Stimulated activated CD4-positive, alpha-beta T cell treated with anti-CD3 and anti-CD28 coated beads, TNF-alpha, amount 100 ng/mL, for 24 hours (primary cell): Measurements from ENCODE around the gene C9orf78.
"Not testable (repeated sequence)": the region's sequence is repeated elsewhere in the genome, so short reads cannot be mapped to it uniquely, and the experiment has no call there.

ENCODE experiments used
- DNase-seq, 3 experiments: peaks; one replicate each; pipeline ENCODE4 v3.0.0-alpha.2; 2020; ENCODE audit warnings: low read depth in 3 of 3

C9orf78 gene

GRCh38 chr9:129812385-129812784 lies 22.7 kb downstream of the C9orf78 start:
- no peak for DNase-seq

GRCh38 chr9:129811967-129812363 lies 23.1 kb downstream of the C9orf78 start:
- DNase-seq: no peak

DNA sequence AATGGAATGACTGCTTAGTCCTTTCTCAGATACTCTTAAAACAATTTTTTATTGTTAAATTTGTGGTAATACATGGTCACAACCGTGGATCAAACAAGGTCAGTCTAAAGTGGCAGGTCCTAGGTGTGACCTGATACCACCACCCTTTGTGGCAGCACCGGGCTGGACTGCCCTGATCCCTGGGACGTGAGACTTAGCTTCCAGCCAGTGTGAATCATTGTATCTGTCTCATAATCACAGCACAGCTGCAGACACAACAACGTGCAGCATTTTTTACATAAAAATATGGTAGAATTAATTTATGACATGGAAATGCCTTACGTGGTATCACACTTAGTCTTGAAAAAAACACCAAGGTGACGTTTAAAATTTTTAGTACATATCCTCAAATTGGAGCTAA lies 24.3 kb downstream of the C9orf78 start:
- DNase-seq: no peak

- DNase-seq: no peak
Observed at GRCh38 chr9:129810116-129810515, 25.0 kb downstream of the C9orf78 start.

- no peak for DNase-seq
Observed at GRCh38 chr9:129809346-129809745, 25.7 kb downstream of the C9orf78 start.

DNA sequence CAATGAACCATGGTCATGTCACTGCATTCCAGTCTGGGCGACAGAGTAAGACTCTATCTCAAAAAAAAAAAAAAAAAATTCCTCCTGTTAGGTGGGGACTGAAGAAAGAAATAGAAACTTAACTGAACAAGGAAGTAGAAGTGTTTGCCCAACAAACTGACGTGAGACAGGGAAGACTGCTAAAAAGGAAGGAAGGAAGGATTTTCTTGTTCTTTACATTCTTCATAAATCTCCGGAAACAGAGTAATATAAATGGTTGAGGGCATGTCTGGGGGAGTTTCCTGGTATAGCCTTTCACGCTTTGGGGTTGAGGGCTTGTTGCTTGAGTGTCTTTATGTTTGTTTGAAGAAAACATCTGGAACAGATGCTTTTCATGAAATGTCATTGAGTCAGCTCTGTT lies 29.0 kb downstream of the C9orf78 start:
- no peak for DNase-seq

- no peak for DNase-seq
Observed at GRCh38 chr9:129803676-129804060, 31.4 kb downstream of the C9orf78 start.

DNA sequence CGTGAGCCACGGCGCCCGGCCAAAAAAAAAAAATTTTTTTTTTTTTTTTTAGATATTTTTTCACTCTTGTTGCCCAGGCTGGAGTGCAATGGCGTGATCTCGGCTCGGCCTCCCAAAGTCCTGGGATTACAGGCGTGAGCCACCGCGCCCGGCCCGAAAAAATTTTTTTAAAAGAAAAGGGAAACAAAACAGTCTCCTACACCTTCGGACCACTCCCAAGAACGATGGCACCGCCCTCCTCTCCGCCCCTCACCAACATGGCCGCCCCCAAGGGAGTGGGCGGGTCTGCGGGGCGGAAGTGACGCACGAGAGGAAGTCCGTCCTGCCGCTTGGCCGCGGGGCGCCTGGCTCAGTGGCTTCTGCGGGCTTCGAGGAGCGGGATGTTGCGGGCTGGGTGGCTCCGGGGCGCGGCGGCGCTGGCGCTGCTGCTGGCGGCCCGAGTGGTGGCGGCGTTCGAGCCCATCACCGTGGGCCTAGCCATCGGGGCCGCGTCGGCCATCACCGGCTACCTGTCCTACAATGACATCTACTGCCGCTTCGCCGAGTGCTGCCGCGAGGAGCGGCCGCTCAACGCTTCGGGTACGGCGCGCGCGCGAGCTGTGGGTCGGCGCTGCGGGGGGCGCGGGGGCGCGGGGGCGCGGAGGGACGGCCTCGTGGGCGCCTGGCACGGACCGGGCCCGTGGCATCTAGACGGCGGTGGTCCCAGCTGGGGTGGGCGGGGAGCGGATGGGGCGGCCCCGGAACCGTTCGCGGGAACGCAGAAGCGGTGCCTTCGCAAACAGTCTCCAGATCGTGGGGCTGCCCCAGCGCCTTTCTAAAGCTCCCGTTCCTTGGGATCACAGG lies 32.0 kb downstream of the C9orf78 start, which contains the start of gene TOR1B:
TSS of gene TOR1B (plus strand) at position 352 of the 843 bp plus-strand sequence. CDS start at position 381, 29 bp downstream.
- DNase-seq: peak; percentile 86 to 93 (median 91)

DNA sequence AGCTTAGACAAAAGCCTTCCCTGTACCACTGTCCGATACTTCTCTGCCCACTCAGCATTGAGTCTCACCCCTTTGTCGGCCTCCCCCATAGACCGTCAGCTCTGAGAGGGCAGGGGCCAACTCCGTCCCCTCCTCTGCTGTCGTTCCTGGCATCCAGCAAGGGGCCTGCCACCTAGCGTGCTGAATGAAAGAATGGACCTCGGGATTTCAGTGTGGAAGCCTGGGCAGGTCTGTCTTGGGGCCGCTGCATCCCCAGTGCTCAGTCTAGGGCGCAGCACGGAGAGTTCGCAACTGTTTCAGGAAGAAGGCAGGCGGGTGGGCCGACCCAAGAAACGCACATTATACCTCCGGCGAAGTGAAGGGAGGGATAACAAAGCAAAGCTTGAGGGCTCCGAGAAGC lies 33.6 kb downstream of the C9orf78 start:
- DNase-seq: no peak

DNA sequence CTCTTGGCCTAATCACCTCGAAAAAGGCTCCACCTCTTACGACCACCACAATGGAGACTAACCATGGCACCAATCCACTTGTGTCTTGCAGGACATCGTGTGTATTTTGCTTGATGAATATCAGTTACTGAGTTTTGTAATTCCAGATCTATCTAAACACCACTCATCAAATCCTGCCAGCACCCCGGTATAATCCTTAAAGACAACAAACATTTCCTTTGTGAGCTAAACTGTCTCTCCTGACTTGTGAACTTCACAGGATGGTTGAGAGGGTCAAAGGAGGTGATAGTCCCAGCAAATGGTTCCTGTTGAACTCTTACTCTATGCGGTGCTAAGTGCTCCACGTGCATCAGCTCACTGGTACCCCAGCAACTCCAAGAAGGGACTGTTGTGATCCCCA lies 36.1 kb downstream of the C9orf78 start:
- no peak for DNase-seq

- DNase-seq: not testable (repeated sequence)
Observed at GRCh38 chr9:129796029-129796428, 39.0 kb downstream of the C9orf78 start.

GRCh38 chr9:129794549-129794948 lies 40.5 kb downstream of the C9orf78 start:
- DNase-seq: no peak

DNA sequence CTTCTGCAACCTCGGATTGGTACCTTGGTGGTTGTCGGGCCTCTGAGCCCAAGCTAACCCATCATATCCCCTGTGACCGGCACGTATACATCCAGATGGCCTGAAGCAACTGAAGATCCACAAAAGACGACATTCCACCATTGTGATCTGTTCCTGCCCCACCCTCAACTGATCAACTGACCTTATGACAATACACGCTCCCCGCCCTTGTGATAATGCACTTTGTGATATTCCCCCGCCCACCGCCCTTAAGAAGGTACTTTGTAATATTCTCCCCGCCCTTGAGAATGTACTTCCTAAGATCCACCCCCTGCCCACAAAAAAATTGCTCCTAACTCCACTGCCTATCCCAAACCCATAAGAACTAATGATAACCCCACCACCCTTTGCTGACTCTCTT lies 48.6 kb downstream of the C9orf78 start:
- DNase-seq: no peak

- DNase-seq: no peak
Observed at GRCh38 chr9:129785866-129786265, 49.2 kb downstream of the C9orf78 start.

GRCh38 chr9:129784970-129785369 lies 50.1 kb downstream of the C9orf78 start:
- DNase-seq: not testable (repeated sequence)

GRCh38 chr9:129783516-129784361 lies 51.3 kb downstream of the C9orf78 start:
- peak; percentile 60 to 63 (median 62) for DNase-seq

- DNase-seq: no peak
Observed at GRCh38 chr9:129781981-129782380, 53.1 kb downstream of the C9orf78 start.

DNA sequence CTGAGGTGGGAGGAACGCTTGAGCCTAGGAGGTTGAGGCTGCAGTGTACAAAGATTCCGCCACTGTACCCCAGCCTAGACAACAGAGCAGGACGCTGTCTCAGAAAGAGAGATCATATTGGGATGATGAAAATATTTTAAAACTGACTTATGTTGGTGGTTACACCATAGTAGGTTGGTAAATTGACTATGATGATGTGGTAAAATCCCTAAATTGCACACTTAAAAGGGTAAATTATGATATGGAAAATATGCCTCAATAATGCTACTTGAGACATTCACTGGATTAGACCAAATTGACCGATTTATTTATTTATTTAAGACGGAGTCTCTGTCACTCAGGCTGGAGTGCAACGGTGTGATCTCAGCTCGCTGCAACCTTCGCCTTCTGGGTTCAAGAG lies 53.9 kb downstream of the C9orf78 start:
- no peak for DNase-seq

GRCh38 chr9:129779560-129780190 lies 55.4 kb downstream of the C9orf78 start:
- DNase-seq: no peak

DNA sequence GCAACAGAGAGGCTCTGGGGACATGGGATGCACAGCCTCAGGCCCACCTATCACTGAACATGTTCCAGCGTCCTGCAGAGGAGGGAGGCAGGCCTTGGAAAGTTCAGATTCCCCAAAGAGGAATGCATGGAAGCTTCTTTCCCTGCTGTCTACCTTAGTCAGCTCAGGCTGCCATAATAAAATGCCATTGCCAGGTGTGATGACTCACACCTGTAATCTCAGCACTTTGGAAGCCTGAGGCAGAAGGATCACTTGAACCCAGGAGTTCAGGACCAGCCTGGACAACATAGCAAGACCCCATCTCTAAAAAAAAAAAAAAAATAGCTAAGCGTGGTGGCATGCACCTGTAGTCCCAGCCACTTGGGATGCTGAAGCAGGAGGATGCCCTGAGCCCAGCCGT lies 56.6 kb downstream of the C9orf78 start:
- no peak for DNase-seq

DNA sequence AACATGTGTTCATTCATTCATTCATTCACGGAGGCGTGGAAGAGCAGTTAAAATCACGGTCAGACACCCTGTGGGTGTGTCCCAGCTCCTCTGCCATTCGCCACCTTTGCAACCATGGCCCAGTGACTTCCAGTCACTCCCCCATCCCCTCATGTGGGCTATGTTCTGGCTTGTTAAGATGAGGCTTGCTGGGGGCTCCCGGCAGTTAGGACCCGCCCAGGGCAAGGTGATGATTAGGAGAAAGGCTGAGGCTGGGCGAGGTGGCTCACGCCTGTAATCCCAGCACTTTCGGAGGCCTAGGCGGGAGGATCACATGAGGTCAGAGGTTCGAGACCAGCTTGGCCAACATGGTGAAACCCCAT lies 57.3 kb downstream of the C9orf78 start:
- DNase-seq: no peak
